GM12878 (cell line): Measurements from ENCODE around the gene NDUFB1. TPM values are rescaled to one million over a fixed set of nuclear protein-coding genes. Genes with fewer than 3 reads are reported as not detected.

Experiments used
- ATAC-seq: fragments of 200-7000 bp; cut with Tn5 transposase; 3 replicates; pipeline ENCODE4 v1.9.1; 2020; ENCODE audit warnings: mild to moderate bottlenecking, moderate library complexity
- BruUV-seq: library from RNA; stranded (reverse); fragments of 400-500 nt; replicated peaks from 2 replicates; lab custom pipeline; 2021; lab: Mats Ljungman, UMichigan
- CTCF ChIA-PET: fragments of 300-600 bp; sonication (Branson Sonifier 250); formaldehyde crosslinking; extraction: SDS; loops from one replicate; lab custom pipeline; 2021; ENCODE audit warnings: inconsistent platforms; lab: Yijun Ruan, JAX
- POLR2A ChIA-PET: fragments of 350-600 bp; formaldehyde crosslinking; extraction: SDS; loops from one replicate; lab custom pipeline; 2021; ENCODE audit warnings: inconsistent platforms; lab: Charles Lee
- RAD21 ChIA-PET: fragments of 300-600 bp; sonication (Branson Sonifier 250); formaldehyde crosslinking; loops from one replicate; lab custom pipeline; 2023; ENCODE audit warnings: antibody characterized with exemption; ENCODE audit not compliant: unreplicated experiment; lab: Charles Lee
- SMC1A ChIA-PET: fragments of 300-600 bp; sonication (Branson Sonifier 250); formaldehyde crosslinking; loops from one replicate; lab custom pipeline; 2023; ENCODE audit not compliant: unreplicated experiment, uncharacterized antibody; lab: Charles Lee
- DNase-seq: peaks from one replicate; pipeline ENCODE4 v3.0.0-alpha.2; 2011; ENCODE audit warnings: low read depth, low spot score
- FAIRE-seq: peaks from 3 replicates; lab custom pipeline; 2011; peaks lifted over from hg19 to GRCh38; lab: Jason Lieb, UNC
- H2AFZ ChIP-seq: 2 replicates; pipeline ENCODE4 v1.6.0; 2011; ENCODE audit warnings: low read depth, low read length, control low read depth; ENCODE audit not compliant: control insufficient read depth
- H3K27ac ChIP-seq: 2 replicates; pipeline ENCODE4 v1.5.1; 2011; ENCODE audit warnings: control low read depth; ENCODE audit not compliant: control insufficient read depth, insufficient read depth
- H3K27me3 ChIP-seq, 2 experiments: replicated peaks in 1 of 2; 2 replicates each; pipeline versions ENCODE4 v1.6.0 to v1.6.1; 2011; ENCODE audit warnings: low read length in 1 of 2; ENCODE audit not compliant: control insufficient read depth in 2 of 2, insufficient read depth in 2 of 2
- H3K36me3 ChIP-seq, 2 experiments: 2 replicates each; pipeline ENCODE4 v1.5.1; 2011; ENCODE audit warnings: low read length in 1 of 2; ENCODE audit not compliant: control insufficient read depth in 2 of 2, insufficient read depth in 2 of 2
- H3K4me1 ChIP-seq: 2 replicates; pipeline ENCODE4 v1.6.1; 2011; ENCODE audit warnings: mild to moderate bottlenecking, low read length, moderate library complexity, mixed read lengths; ENCODE audit not compliant: control insufficient read depth, insufficient read depth
- H3K4me2 ChIP-seq: 2 replicates; pipeline ENCODE4 v1.6.0; 2011; ENCODE audit warnings: control low read depth; ENCODE audit not compliant: control insufficient read depth, insufficient read depth
- H3K4me3 ChIP-seq: fragments of 200-600 bp; sonication (generic); 2 replicates; pipeline ENCODE4 v1.5.1; 2016
- H3K79me2 ChIP-seq: 2 replicates; pipeline ENCODE4 v1.6.0; 2011; ENCODE audit warnings: low read length; ENCODE audit not compliant: control insufficient read depth, insufficient read depth
- H3K9ac ChIP-seq: 2 replicates; pipeline ENCODE4 v1.8.0; 2011; ENCODE audit warnings: low read length, control low read depth, mixed read lengths; ENCODE audit not compliant: control insufficient read depth, insufficient read depth
- H3K9me3 ChIP-seq: replicated peaks from 3 replicates; pipeline ENCODE4 v1.5.1; 2011; ENCODE audit warnings: mild to moderate bottlenecking, low read length; ENCODE audit not compliant: control insufficient read depth, insufficient read depth
- H4K20me1 ChIP-seq: 2 replicates; pipeline ENCODE4 v1.6.0; 2011; ENCODE audit not compliant: control insufficient read depth, insufficient read depth
- ATF3 ChIP-seq: IDR thresholded peaks from 2 replicates; pipeline ENCODE4 v1.6.1; 2011; ENCODE audit warnings: low read depth, mild to moderate bottlenecking, low read length, moderate library complexity, borderline replicate concordance; ENCODE audit errors: extremely low read depth
- BCL3 ChIP-seq: IDR thresholded peaks from 2 replicates; pipeline ENCODE4 v1.6.1; 2011; ENCODE audit warnings: borderline replicate concordance, low read depth, mild to moderate bottlenecking, moderate library complexity, low read length; ENCODE audit not compliant: insufficient read depth, poor library complexity, severe bottlenecking
- CBFB ChIP-seq: IDR thresholded peaks from 2 replicates; pipeline ENCODE4 v1.6.1; 2016; ENCODE audit warnings: antibody characterized with exemption, low read depth
- IRF4 ChIP-seq: IDR thresholded peaks from 2 replicates; pipeline ENCODE4 v1.6.1; 2011; ENCODE audit warnings: low read depth, low read length
- MAX ChIP-seq: IDR thresholded peaks from 2 replicates; pipeline ENCODE4 v1.6.1; 2012; ENCODE audit warnings: low read depth, low read length, improper control_type of control experiment
- MEF2A ChIP-seq: IDR thresholded peaks from 2 replicates; pipeline ENCODE4 v1.6.1; 2011; ENCODE audit warnings: low read depth, mild to moderate bottlenecking, low read length, moderate library complexity; ENCODE audit not compliant: insufficient read depth
- MTA3 ChIP-seq: IDR thresholded peaks from 2 replicates; pipeline ENCODE4 v1.6.1; 2012; ENCODE audit warnings: low read length, inconsistent platforms, borderline replicate concordance
- MYB ChIP-seq: fragments of 150-350 bp; IDR thresholded peaks from 2 replicates; pipeline ENCODE4 v1.6.1; 2014; ENCODE audit warnings: mild to moderate bottlenecking, low read depth, low read length, borderline replicate concordance
- NRF1 ChIP-seq: conservative IDR thresholded peaks from 2 replicates; pipeline ENCODE4 v1.6.1; 2011; ENCODE audit warnings: mild to moderate bottlenecking, low read depth, low read length, improper control_type of control experiment
- RUNX3 ChIP-seq: IDR thresholded peaks from 2 replicates; pipeline ENCODE4 v1.6.1; 2012; ENCODE audit warnings: low read length, inconsistent platforms
- SIX5 ChIP-seq: IDR thresholded peaks from 2 replicates; pipeline ENCODE4 v1.6.1; 2011; ENCODE audit warnings: mild to moderate bottlenecking, low read depth, low read length, moderate library complexity; ENCODE audit not compliant: severe bottlenecking
- SKIL ChIP-seq: fragments of 450-650 bp; IDR thresholded peaks from 2 replicates; pipeline ENCODE4 v1.6.1; 2017; ENCODE audit warnings: mild to moderate bottlenecking, low read depth, inconsistent platforms; ENCODE audit not compliant: poor library complexity, severe bottlenecking
- SREBF2 ChIP-seq: IDR thresholded peaks from 2 replicates; pipeline ENCODE4 v1.6.1; 2012; ENCODE audit warnings: mild to moderate bottlenecking, low read length
- ZBED1 ChIP-seq: IDR thresholded peaks from 2 replicates; pipeline ENCODE4 v1.6.1; 2016; ENCODE audit warnings: borderline replicate concordance
- ZNF384 ChIP-seq: IDR thresholded peaks from 2 replicates; pipeline ENCODE4 v1.6.1; 2012; ENCODE audit warnings: low read depth, mild to moderate bottlenecking, low read length, improper control_type of control experiment, borderline replicate concordance
- WGBS: methylation state at CpG from one replicate; pipeline ENCODE4 v1.1.6; 2016; ENCODE audit warnings: low lambda C conversion rate; ENCODE audit not compliant: insufficient replicate concordance, insufficient coverage; ENCODE audit errors: missing lambda C conversion rate; 5-methylcytosine and 5-hydroxymethylcytosine counted together
- in situ Hi-C: fragments of 300-500 bp; cut with MboI; formaldehyde crosslinking; loops from 9 replicates; pipeline ENCODE4 v1.14.3; 2018; ENCODE audit warnings: mixed read lengths
- intact Hi-C: fragments of 100-400 bp; cut with micrococcal nuclease; formaldehyde crosslinking; loops from one replicate; pipeline ENCODE4 v1.14.2; 2022; ENCODE audit not compliant: unreplicated experiment
- polyA plus RNA-seq, 11 experiments: library from polyadenylated mRNA; depleted of rRNA in 4 of 11; unstranded in 6 of 11; stranded (reverse) in 5 of 11; fragments of >200 nt; fragmentation: Nextera tagmentation in 4 of 11; fragmentation: Illumina TruSeq in 1 of 11; extraction: Ambion mirVana in 4 of 11; extraction: Trizol in 1 of 11; gene quantifications; 1 replicate in 1 of 11; 2 replicates in 10 of 11; pipeline versions ENCODE4 v1.2.1 to v1.2.3, GENCODE V29; 2011 to 2016; ENCODE audit warnings: inconsistent platforms in 2 of 11, missing spikeins in 2 of 11, low read depth in 1 of 11
- total RNA-seq, 4 experiments: library from RNA; depleted of rRNA in 3 of 4; stranded (reverse); fragments of >200 nt in 3 of 4; fragmentation: Illumina TruSeq in 1 of 4; extraction: Trizol in 1 of 4; gene quantifications; 2 replicates each; pipeline versions ENCODE4 v1.2.1 to v1.2.3, GENCODE V29; 2013 to 2021

Gene NDUFB1
- total and polyA plus RNA-seq, 10 of the 15 experiments (the other 5 are each of a cell fraction or from before 2014, with no cell fraction given) = 132 to 919 (median 561) TPM

- ATAC-seq = no peak
- Histone ChIP-seq H3K9ac (no peak overlapping the region), H4K20me1 (no peaks in the 10 kb centered on the region), H3K9me3 (no peaks in the 10 kb centered on the region), H3K27me3 (no peaks in the 10 kb centered on the region), H3K4me1 (no peaks in the 10 kb centered on the region), H3K4me3 (no peak overlapping the region), H2AFZ (no peak overlapping the region), H3K36me3 (peaks cover 0 to 42% of the 10 kb centered on the region in 2 experiments; a peak in 2 of 4 replicates), H3K79me2 (no peaks in the 10 kb centered on the region), H3K4me2 (no peak overlapping the region), H3K27ac (no peak overlapping the region)
- ChIA-PET CTCF (no interaction called here), POLR2A (no interaction called here), RAD21 (no interaction called here), SMC1A (no interaction called here)
- intact Hi-C loops = no loop called here
- no peak for DNase-seq
- over 99% methylated on average over 3 of the region's 3 CpGs for WGBS
- no peak for TF ChIP-seq ZNF384
- no peak for TF ChIP-seq SIX5
- TF ChIP-seq CBFB = no peak
- no peak for TF ChIP-seq ATF3
- no peak for TF ChIP-seq BCL3
- no peak for TF ChIP-seq NRF1
- TF ChIP-seq SKIL = no peak
- no peak for TF ChIP-seq RUNX3
- TF ChIP-seq MAX = no peak
- TF ChIP-seq IRF4 = no peak
- TF ChIP-seq MEF2A = no peak
- TF ChIP-seq MTA3 = no peak
- no peak for TF ChIP-seq ZBED1
- no peak for TF ChIP-seq MYB
- TF ChIP-seq SREBF2 = no peak
- no TSS peak for BruUV-seq
- no peak for FAIRE-seq
- in situ Hi-C loops = no loop called here
Observed at GRCh38 chr14:92161521-92161920, 40.0 kb upstream of the NDUFB1 start.
